Measurements from ENCODE around the gene METTL9. TPM values are rescaled to one million over a fixed set of nuclear protein-coding genes. Genes with fewer than 3 reads are reported as not detected.
A peak's percentile ranks its signal among the peaks of the same experiment; 100 is the strongest.
"Not testable (repeated sequence)": the region's sequence is repeated elsewhere in the genome, so short reads cannot be mapped to it uniquely, and the experiment has no call there.

METTL9 gene
- total RNA-seq, 2 donors from 2014 or later: 104 to 114 TPM

GRCh38 chr16:21584817-21585216, 14.6 kb upstream of the METTL9 start:
- Mint-ChIP-seq H3K9me3 (no peaks in the 10 kb centered on the region), H3K4me3 (no peak overlapping the region), H3K27ac (no peak overlapping the region), H3K36me3 (no peaks in the 10 kb centered on the region), H3K4me1 (ENCODE audit: low read depth in 2 of 2) (no peaks in the 10 kb centered on the region), H3K27me3 (no peaks in the 10 kb centered on the region)
- no peak for DNase-seq (ENCODE audit: low spot score)
- no peak for ATAC-seq

DNA sequence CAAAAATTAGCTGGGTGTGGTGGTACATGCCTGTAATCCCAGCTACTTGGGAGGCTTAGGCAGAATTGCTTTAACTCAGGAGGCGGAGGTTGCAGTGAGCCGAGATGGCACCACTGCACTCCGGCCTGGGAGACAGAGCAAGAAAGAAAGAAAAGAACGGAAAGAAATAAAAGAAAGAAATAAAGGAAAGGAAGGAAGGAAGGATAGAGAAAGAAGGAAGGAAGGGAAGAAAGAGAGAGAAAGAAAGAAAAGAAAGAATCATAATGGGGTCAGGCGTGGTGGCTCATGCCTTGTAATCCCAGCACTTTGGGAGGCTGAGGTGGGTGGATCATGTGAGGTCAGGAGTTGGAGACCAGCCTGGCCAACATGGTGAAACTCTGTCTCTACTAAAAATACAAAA, 10.8 kb upstream of the METTL9 start:
- not testable (repeated sequence) for H3K36me3 Mint-ChIP-seq; DNase-seq (ENCODE audit: low spot score); H3K4me1 Mint-ChIP-seq (ENCODE audit: low read depth in 2 of 2); H3K27me3 Mint-ChIP-seq; H3K9me3 Mint-ChIP-seq; ATAC-seq; H3K4me3 Mint-ChIP-seq
- peak overlapping the region; percentile 15 to 26 for H3K27ac Mint-ChIP-seq

DNA sequence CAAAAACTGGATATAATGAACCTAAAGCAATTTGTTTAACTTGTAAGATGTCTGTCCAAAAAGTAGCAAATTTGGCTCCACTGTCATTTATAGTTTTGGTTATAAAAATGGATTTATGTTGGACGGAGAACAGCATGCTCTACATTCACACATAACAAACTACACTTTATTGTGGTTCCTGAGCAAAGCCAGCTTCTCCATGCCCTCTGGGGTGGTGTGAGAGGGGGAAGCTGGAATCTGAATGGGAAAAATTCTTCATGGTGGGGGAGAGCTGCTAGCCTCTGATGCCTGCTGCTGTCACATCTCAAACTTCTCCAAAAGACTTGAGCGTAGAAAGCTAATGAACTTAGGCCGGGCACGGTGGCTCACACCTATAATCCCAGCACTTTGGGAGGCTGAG, 9.8 kb upstream of the METTL9 start:
- Mint-ChIP-seq H3K36me3 (no peaks in the 10 kb centered on the region), H3K9me3 (no peaks in the 10 kb centered on the region), H3K4me1 (ENCODE audit: low read depth in 2 of 2) (no peaks in the 10 kb centered on the region), H3K4me3 (no peak overlapping the region), H3K27me3 (no peaks in the 10 kb centered on the region), H3K27ac (peak overlapping the region in 1 of 2 donors; percentile 15)
- no peak for ATAC-seq
- DNase-seq (ENCODE audit: low spot score): no peak

DNA sequence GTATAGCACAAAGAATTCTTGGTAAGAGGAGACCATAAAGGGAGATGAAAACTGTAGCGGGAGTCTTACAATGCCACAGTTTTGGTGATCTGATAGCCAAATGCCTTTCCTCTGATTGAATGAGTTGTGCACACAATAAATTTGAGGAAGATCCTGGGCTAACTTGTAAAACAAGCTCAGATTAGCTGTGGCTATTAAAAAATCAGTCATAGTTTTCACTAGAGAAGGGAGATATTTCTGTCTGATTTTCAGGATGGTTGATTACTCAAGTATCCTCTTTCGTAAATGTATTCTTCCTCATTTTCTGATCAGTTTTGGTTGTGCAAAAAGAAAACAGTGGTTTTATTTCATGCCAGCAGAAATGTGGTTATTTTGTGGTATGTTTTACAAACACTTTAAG, 9.1 kb upstream of the METTL9 start:
- Mint-ChIP-seq H3K4me3 (no peak overlapping the region), H3K27me3 (no peaks in the 10 kb centered on the region), H3K36me3 (no peaks in the 10 kb centered on the region), H3K9me3 (no peaks in the 10 kb centered on the region), H3K27ac (no peak overlapping the region), H3K4me1 (ENCODE audit: low read depth in 2 of 2) (no peaks in the 10 kb centered on the region)
- ATAC-seq: no peak
- DNase-seq (ENCODE audit: low spot score): no peak

GRCh38 chr16:21590796-21591195, 8.6 kb upstream of the METTL9 start:
- Mint-ChIP-seq H3K27me3 (no peaks in the 10 kb centered on the region), H3K4me3 (no peak overlapping the region), H3K4me1 (ENCODE audit: low read depth in 2 of 2) (no peaks in the 10 kb centered on the region), H3K27ac (no peak overlapping the region), H3K36me3 (no peaks in the 10 kb centered on the region), H3K9me3 (no peaks in the 10 kb centered on the region)
- no peak for DNase-seq (ENCODE audit: low spot score)
- ATAC-seq: no peak

GRCh38 chr16:21592191-21592590, 7.2 kb upstream of the METTL9 start:
- Mint-ChIP-seq H3K9me3 (no peaks in the 10 kb centered on the region), H3K36me3 (no peaks in the 10 kb centered on the region)

GRCh38 chr16:21593530-21594289, 5.7 kb upstream of the METTL9 start:
- Mint-ChIP-seq H3K36me3 (no peaks in the 10 kb centered on the region), H3K4me1 (ENCODE audit: low read depth in 2 of 2) (peaks cover 6 to 10% of the 10 kb centered on the region in 2 donors), H3K9me3 (no peaks in the 10 kb centered on the region), H3K27ac (no peak overlapping the region), H3K4me3 (no peak overlapping the region), H3K27me3 (no peaks in the 10 kb centered on the region)
- ATAC-seq (no peak), DNase-seq (ENCODE audit: low spot score) (no peak)

More at GRCh38 chr16:21592191-21592590, 7.2 kb upstream of the METTL9 start:
- no peak overlapping the region for H3K27ac Mint-ChIP-seq
- no peak for ATAC-seq
- no peak for DNase-seq (ENCODE audit: low spot score)
- H3K4me1 Mint-ChIP-seq (ENCODE audit: low read depth in 2 of 2): no peaks in the 10 kb centered on the region
- no peak overlapping the region for H3K4me3 Mint-ChIP-seq
- H3K27me3 Mint-ChIP-seq: no peaks in the 10 kb centered on the region

DNA sequence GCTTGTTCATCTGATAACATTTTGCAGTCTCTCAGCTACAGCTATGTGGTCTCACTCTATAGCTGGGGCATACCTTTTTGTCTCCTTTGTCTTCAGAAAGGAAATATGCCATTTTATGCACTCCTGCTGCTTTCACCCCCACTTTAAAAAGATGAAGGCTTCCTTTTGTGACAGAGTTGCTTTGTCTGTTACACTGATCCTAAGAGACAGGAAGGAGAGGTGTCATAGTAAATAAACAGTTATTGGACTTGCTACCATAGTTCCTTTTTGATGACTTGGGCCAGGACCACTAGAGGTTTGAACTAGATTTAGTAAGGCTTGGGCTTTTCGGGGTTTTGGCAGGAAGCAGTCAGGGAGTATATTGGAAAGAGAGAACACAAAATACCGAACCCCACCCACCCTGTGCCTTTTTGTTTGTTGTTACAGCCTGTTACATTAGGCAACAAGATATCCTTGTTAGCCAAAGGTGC, 1.8 kb upstream of the METTL9 start:
- ATAC-seq (no peak), DNase-seq (ENCODE audit: low spot score) (no peak)
- Mint-ChIP-seq H3K4me3 (peak overlapping the region; percentile 58), H3K4me1 (ENCODE audit: low read depth in 2 of 2) (peaks cover 29 to 36% of the 10 kb centered on the region in 2 donors), H3K27me3 (no peaks in the 10 kb centered on the region), H3K9me3 (no peaks in the 10 kb centered on the region), H3K27ac (peak overlapping the region; percentile 53 to 66), H3K36me3 (no peaks in the 10 kb centered on the region)

DNA sequence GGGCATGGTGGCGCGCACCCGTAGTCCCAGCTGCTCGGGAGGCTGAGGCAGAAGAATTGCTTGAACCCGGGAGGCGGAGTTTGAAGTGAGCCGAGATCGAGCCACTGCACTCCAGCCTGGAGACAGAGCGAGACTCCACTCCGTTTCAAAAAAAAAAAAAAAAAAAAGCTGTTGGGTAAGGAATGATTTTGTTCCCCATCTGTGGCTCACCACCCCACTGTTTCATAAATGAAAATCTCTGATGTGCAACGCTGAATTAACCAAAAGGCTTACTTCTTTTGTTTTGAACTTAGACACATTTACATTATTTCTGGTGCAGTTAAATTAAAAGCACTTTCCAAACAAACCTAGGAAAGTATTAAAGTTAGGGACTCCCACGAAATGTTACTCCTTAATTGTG, 1.2 kb upstream of the METTL9 start:
- Mint-ChIP-seq H3K9me3 (no peaks in the 10 kb centered on the region), H3K36me3 (no peaks in the 10 kb centered on the region), H3K4me3 (peak overlapping the region; percentile 84), H3K27me3 (no peaks in the 10 kb centered on the region), H3K4me1 (ENCODE audit: low read depth in 2 of 2) (peaks cover 29 to 36% of the 10 kb centered on the region in 2 donors), H3K27ac (peak overlapping the region; percentile 90 to 92)
- DNase-seq (ENCODE audit: low spot score) (no peak), ATAC-seq (no peak)

DNA sequence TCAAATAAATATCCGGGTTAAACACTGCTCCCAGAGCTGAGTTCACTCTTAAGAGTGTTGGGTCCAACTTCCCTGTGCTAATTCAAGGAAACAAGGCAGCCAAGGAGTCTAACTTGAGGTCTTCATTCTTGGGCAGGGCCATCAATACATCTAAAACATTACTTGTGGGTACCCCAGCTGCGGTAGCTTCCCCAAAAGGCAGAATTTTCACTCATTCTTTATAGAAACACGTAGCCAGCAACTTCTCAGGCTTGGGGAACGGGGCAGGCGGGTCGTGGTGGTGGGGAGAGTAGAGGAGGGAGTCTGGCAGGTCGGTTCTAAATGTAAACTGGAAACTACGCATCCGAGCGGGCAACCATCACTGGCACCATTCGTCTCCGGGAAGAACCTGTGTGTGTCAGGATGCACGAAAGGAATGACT, 666 bp upstream of the METTL9 start:
- ATAC-seq (no peak), DNase-seq (ENCODE audit: low spot score) (no peak)
- H3K27me3 Mint-ChIP-seq: no peaks in the 10 kb centered on the region
- no peaks in the 10 kb centered on the region for H3K36me3 Mint-ChIP-seq
- peak overlapping the region; percentile 90 to 92 for H3K27ac Mint-ChIP-seq
- H3K4me3 Mint-ChIP-seq: peak overlapping the region; percentile 84
- peaks cover 29 to 36% of the 10 kb centered on the region in 2 donors for H3K4me1 Mint-ChIP-seq (ENCODE audit: low read depth in 2 of 2)
- no peaks in the 10 kb centered on the region for H3K9me3 Mint-ChIP-seq

GRCh38 chr16:21600031-21600773, 825 bp downstream of the METTL9 start:
- peak in 1 of 2 donors; percentile 36 for ATAC-seq
- peak; percentile 61 for DNase-seq (ENCODE audit: low spot score)
- peak overlapping the region; percentile 100 for H3K4me3 Mint-ChIP-seq
- H3K27ac Mint-ChIP-seq: peak overlapping the region; percentile 89 to 90
- no peaks in the 10 kb centered on the region for H3K9me3 Mint-ChIP-seq
- H3K4me1 Mint-ChIP-seq (ENCODE audit: low read depth in 2 of 2): peaks cover 35 to 42% of the 10 kb centered on the region in 2 donors
- no peaks in the 10 kb centered on the region for H3K27me3 Mint-ChIP-seq
- no peaks in the 10 kb centered on the region for H3K36me3 Mint-ChIP-seq

DNA sequence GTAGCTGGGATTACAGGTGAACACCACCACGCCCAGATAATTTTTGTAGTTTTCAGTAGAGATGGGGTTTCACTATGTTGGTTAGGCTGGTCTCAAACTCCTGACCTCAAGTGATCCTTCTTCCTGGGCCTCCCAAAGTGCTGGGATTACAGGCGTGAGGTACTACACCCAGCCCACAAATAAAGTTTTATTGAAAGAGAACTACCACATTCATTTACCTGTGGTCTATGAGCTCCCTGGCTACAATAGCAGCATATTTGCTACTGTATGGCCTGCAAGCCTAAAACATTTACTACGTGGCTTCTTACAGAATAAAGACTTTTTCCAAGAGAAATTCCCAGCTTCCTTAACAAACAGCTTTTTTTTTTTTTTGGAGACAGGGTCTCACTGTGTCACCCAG, 3.4 kb downstream of the METTL9 start:
- Mint-ChIP-seq H3K27me3 (no peaks in the 10 kb centered on the region), H3K36me3 (no peaks in the 10 kb centered on the region), H3K4me3 (no peak overlapping the region), H3K4me1 (ENCODE audit: low read depth in 2 of 2) (peaks cover 33 to 44% of the 10 kb centered on the region in 2 donors), H3K27ac (peak overlapping the region in 1 of 2 donors; percentile 39), H3K9me3 (no peaks in the 10 kb centered on the region)
- ATAC-seq: no peak
- DNase-seq (ENCODE audit: low spot score): no peak

- Mint-ChIP-seq H3K27me3 (no peaks in the 10 kb centered on the region), H3K36me3 (no peaks in the 10 kb centered on the region), H3K27ac (peak overlapping the region in 1 of 2 donors; percentile 39), H3K9me3 (no peaks in the 10 kb centered on the region), H3K4me3 (no peak overlapping the region), H3K4me1 (ENCODE audit: low read depth in 2 of 2) (peaks cover 36 to 44% of the 10 kb centered on the region in 2 donors)
- DNase-seq (ENCODE audit: low spot score): no peak
- ATAC-seq: no peak
Observed at GRCh38 chr16:21603928-21604327, 4.6 kb downstream of the METTL9 start.

GRCh38 chr16:21605848-21606247, 6.5 kb downstream of the METTL9 start:
- H3K9me3 Mint-ChIP-seq; H3K27me3 Mint-ChIP-seq; H3K27ac Mint-ChIP-seq; H3K4me3 Mint-ChIP-seq; ATAC-seq; DNase-seq (ENCODE audit: low spot score); H3K36me3 Mint-ChIP-seq: not testable (repeated sequence)
- H3K4me1 Mint-ChIP-seq (ENCODE audit: low read depth in 2 of 2): peaks cover 45 to 54% of the 10 kb centered on the region in 2 donors

Measured in natural killer cell treated with Interleukin-12 subunit alpha and Interleukin-12 subunit beta and Interleukin-15 and Interleukin-18, amount 100 ng/mL, for 72 hours (primary cell).